Stimulated activated CD8-positive, alpha-beta memory T cell treated with anti-CD3 and anti-CD28 coated beads, Interleukin-12 subunit alpha, Interleukin-12 subunit beta, amount 100 ng/mL, for 1 hour (primary cell): ENCODE results near the gene VWDE.
"Not testable (repeated sequence)": the region's sequence is repeated elsewhere in the genome, so short reads cannot be mapped to it uniquely, and the experiment has no call there.

Experiments
- DNase-seq: peaks from one replicate; pipeline ENCODE4 v3.0.0-alpha.2; 2020; ENCODE audit warnings: low read depth

VWDE gene

DNA sequence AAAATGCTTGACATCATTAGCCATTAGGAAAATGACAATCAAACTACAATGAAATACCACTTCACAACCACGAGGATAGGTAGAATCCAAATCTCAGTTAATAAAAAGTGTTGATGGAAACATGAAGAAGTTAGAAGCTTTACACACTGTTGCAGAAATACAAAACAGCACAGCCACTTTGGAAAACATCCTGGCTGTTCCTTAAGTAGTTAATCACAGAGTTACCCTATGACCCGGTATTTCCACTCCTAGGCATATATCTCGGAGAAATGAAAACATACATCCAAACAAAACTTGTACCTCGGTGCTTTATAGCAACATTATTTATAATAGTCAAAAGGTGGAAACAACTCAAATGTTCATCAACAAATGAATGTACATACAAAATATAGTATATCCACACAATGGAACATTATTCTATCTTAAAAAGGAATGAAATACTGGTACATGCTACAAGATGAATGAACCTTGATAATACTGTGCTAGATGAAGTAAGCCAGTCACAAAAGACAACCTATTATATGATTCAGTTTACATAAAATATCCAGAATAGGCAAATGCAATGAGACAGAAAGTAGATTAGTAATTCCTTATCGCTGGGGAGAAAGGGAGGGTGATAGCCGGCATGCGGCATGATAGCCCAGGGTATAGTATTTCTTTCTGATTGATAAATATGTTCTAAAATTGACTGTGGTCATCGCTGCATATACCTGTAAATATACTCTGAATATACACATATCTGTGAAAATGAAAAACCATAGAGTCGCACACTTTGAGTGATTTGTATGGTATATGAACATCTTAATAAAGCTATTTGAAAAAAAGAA is 1.9 kb downstream of the VWDE start:
- DNase-seq, result no peak

DNA sequence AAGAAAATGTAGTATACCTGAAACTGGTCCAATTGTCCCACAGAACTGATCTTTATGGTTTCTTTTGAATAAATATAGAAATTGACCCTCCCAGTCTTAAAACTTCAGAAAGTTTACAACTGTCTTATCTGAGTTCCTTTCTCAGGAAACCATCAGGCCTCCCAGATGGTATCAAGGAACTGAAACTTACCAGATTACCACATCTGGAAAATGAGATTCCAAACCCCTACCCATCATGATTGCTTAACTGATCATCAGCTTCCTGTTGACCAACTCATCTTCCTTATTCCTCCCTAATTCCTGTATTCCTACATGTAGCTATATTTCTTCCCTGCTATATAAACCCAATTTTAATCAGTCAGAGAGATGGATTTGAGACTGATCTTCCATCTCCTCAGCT is 5.5 kb downstream of the VWDE start:
- DNase-seq, result no peak

DNA sequence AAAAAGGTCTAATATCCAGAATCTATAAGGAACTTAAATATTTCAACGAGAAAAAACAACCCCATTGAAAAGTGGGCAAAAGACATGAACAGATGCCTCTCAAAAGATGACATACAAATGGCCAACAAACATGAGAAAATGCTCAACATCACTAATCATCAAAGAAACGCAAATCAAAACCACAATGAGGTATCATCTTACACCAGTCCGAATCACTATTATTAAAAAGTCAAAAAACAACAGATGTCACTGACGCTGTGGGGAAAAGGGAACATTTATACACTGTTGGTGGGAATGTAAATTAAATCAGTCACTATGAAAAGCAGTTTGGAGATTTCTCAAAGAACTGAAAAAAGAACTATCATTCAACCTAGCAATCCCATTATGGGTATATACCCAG is 6.0 kb downstream of the VWDE start:
- no peak for DNase-seq

DNA sequence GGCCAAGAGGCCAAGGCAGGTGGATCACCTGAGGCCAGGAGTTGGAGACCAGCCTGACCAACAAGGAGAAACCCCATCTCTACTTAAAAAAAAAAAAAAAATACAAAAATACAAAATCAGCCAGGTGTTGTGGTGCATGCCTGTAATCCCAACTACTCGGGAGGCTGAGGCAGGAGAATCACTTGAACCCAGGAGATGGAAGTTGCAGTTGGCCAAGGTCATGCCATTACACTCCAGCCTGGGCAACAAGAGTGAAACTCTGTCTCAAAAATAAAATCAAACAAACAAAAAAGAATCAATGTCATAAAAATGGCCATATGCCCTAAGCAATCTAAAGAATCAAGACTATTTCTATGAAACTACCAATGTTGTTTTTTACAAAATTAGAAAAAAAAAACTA is 7.0 kb downstream of the VWDE start:
- not testable (repeated sequence) for DNase-seq

DNA sequence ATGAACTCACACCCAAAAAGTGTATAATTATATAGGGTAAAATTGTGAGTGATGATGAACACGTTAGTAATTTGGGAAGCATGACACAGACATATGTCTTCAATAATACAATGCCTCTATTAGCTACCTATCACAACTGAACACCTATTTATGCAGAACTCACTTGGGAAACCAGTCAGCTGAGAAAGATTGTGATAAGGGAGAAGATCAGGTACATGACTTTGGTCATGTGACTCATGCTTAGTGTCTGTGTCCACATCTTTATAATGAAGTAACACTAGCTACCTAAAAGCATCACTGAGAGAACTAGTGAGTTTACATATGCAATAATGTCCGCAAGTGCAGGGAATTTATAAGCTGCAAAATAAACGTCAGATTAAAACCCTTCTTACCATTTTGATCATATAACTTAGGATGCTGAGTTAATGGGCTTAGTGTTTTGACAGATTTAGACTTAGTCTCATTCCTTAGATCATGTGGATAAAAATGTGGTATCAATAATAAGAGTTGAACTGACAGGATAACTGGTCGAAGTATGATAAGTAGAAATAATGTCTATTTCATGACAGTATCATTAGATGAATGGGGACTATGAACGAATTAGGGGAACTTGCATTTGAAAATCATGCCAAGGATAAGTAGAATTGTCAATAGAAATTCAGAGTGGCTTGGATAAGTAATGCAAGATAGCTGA is 11.6 kb downstream of the VWDE start:
- no peak for DNase-seq

DNA sequence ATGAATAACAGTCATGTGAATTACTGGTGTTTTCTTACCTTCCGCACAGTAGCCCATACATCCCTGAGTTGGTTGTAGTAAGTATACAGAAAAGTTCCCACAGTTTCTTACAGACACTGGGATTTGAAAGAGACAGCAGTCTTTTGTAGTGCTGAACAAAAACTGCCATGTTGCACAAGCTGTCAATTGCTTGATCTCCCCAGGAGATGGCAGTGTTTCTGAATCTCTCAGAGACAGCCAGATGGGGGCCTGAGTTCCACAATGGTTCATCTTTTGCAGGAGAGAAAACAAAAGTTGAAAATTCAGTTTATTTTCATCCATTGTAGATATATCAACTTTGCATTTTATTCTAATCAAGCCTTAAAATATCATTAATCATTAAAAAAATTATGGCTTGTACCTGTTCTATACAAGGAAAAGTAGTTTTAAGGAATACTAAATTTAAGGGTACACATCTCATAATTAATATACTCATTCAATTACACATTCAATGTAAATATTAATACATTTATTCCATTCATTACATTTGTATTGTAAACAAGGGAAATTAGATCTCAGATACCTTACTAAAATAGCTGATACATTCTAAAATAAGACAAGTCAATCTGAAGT is 14.5 kb downstream of the VWDE start:
- DNase-seq, result no peak

DNA sequence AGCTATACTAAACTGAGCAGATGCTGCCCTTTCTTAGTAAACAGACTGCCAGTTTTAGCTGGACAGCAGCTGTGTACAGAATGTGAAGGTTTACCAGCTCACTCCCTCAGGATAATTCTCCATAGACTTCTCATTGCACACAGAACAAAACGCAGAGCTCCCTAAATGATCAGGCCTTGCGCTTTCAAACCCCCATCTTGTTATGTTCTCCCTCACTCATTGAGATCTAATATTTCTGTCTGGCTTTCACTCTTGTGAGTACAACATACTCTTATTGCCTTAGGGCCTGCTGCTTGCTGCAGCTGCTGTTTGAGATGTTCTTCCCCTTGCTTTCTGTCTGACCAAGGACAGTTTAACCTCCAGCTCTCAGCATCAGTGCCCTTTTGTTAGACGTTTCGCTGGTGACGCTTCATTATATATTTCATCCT is 17.3 kb downstream of the VWDE start:
- no peak for DNase-seq

DNA sequence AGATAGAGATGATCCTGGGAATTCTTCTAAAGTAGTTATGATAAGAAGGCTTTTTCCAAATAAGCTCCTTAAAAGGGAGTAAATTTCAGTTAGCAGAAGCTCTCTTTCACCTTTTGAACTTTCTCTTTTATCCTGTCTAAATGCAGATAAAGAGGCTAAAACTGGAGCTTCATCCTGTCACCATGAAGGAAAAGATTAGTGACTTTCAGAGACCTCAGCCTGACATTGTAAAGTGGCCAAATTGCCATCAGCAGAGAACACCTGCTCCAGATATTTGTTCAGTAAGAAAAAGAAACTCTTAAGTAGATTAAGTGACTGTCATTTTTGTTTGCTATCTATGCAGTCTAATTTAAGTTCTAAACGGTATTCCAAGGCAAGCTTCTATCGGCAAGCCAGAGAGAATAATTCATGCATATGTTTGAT is 18.3 kb downstream of the VWDE start:
- DNase-seq, result no peak

DNA sequence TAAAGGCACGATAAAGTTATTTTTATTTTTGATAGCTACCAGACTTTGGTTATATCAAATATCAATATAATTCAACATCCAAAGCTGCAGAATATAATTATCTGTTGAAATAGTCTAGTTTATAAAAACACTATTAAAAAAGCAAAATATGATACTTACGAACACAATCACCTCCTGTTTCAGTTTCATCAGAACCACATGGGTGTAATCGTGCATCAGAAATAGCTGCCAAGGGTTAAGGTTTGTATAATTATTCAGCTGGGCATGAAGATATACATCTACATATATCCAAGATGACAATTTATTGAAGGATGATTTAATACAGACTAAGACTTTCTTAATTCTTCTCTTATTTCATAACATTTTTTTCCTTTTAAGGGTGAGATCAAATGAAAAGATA is 20.3 kb downstream of the VWDE start:
- DNase-seq, result no peak

DNA sequence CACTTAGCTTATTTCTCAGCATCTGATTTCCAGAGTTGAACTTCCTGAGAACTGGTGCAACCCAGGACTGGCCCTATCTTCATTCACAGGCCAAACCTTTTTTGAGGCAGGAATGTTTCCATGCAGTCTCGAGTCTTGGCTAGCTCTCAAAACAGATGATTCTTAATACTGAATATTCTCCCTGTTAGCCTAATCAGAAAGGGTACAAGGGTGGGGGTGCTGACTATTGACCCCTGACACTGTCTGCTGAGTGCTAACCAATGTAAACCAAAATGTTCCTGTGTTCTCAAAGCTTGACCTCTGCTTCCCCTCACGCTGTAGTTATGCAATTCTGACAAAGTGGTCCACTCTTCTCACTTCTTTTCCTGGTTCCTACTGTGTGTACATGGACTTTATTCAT is 25.3 kb downstream of the VWDE start:
- no peak for DNase-seq

DNA sequence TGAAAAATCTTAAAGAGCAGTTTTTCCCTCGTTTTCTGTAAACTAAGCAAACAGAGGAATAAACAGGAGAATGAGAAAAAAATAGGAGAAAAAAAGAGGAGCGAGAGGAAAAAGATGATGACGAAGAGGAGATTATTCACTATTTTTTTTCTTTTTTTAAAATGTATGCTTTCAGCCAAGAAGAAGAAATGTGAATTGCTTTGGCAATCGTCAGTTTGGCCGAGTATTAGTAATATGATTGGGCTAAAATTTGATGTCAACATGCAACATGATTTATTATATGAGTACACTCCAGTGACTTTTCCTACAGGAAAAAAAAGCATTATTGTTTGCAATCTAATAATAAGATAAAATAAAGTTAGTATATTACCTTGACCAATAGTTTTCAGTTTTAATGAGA is 26.3 kb downstream of the VWDE start:
- DNase-seq, result no peak

DNA sequence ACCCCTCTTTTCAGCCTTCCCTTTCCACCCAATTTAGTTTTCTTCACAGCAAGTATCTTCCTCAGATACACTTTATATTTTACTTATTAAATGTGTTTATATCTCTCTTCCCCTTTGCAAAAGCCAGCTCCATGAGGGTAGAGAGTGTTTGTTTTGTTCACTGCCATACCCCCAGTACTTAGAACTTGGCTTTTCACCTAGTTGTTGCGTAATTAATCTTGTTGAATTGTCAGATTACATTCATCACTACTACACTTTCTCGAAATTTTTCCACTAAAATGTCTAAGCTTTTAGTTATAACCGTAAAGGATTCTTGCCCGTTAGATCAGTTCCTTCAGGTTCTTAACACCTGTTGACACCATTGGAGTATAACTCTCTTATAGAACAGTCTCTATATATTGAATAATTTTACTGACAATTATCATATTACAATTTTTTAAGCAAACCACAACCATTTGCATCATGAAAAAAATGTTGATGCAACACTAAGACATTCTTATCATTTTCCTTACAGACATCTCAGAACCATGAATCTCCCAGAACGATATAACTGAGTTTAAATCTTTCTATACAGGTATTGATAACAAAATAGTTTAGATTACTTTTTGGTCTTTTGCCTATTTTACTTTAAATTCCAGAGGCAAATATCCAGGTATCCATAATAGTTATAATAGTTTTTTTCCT is 29.9 kb downstream of the VWDE start:
- no peak for DNase-seq

DNA sequence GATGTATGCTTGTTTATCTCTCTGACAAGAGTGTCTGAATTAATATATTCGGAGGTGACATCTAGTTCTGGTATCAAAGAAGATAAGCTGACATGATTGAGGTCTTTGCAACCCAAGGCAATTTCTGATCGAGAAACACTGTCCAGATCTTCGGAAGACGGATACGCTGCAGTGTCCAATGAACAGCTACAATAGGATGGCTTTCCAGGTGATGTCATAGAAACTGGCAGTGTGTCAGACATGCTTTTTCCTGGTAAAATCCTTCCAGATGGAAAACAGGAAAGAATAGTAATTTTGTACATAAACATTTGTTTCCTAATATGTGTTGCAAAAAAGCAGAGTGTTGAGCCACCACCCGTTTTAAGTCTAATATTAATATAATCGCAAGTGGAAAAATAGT is 33.4 kb downstream of the VWDE start:
- DNase-seq, result no peak

DNA sequence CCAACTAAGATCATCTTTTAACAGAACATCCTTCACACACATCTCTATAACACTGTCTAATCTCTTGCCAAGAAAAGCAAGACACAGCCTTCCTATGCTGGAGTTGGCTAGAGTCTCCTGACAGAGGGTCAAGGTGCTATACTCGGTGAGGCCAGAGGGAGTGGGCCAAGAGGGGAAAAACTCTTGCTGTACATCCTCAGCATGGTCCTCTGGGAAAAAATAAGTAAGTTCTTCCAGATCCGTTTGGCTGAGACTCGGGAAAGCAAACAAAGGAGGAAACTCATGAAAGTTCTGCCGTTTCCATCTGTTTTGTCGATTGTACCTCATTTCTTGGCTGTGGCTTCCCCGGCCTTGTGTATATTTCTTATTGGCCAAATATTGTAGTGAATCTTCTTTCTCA is 33.9 kb downstream of the VWDE start:
- DNase-seq, result no peak

DNA sequence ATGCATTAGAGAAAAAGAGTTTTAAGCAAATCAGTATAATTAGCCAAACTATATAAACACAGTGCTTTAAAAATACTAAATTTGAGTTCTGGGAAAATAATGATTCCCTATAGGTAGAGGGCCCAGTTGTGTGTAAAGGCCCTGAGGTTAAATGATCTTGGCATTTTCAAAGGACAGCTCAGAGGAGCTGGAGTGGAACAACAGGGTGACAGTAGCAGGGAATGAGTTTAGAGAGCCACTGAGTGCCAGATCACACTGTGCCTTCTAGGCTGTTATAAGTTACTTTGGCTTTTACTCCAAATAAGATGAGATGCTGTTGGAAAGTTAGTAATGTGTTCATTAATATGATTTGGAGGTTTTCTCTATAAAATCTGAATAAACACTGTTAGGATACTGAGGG is 34.6 kb downstream of the VWDE start:
- DNase-seq, result no peak

DNA sequence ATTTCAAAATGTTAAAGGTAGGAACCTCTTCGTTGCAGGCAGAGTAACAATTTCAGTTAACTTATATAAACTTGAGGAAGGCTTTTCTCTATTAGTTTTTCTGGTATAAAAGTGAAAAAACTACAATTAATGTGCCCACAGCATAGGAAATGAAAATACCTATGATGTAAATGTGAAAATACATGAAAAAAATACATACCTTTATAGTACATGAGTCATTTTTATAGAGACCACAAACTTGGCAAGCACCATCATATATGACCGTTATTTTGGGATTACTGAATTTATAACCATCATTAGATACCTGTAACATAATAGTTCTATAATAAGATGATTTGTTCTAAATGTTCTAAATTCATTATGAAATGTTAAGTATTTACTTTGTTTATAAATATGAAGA is 42.7 kb downstream of the VWDE start:
- DNase-seq, result no peak

DNA sequence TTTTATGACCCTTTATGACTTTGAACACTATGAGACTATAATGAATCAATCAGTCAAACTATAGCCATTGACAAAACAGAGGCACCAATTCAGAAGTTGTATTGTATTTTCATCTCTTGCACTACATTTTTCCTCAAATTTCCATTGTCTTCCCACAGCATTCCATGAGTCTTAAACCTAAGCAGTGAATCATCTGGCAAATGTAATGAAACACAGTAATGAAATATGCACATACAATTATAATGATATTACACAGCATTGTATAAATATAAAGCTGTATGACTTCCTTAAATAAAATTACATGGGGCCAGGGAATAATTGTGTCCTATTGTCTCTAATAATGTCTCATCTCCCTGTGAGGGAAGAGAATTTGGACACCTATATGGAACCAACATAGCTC is 45.0 kb downstream of the VWDE start:
- no peak for DNase-seq

DNA sequence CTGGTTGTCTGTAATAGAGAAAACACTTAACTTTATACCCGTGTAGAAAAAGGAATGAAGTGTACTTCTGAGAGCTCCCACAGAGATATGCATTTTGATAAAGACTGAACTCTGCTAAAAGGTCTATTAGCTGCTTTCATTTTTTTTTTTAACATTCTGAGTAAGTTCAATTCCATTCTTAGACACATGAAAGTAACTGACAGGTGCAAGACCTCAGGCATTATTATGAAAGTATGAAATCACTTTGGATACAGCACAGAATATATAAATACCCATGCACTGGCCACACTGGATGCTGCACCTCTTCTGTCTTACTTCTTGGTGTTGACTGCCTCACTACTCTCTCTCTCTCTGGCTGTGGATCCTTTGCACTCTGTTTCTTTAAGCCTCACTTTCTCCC is 46.2 kb downstream of the VWDE start:
- no peak for DNase-seq

DNA sequence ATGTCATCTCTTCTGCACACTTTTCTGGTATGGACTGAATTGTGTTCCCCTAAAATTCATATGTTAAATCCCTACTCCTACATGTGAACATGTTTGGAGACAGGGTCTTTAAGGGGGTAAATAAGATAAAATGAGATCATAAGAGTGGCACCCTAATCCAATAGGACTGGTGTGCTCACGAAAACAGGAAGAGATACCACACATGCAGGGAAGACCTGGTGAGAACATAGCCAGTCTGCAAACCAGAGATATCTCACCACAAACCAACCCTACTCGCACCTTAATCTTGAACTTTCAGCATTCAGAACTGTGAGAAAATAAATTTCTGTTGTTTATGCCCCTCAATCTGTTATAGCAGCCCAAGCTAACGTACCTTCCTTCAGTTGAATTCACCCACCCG is 51.8 kb downstream of the VWDE start:
- no peak for DNase-seq

DNA sequence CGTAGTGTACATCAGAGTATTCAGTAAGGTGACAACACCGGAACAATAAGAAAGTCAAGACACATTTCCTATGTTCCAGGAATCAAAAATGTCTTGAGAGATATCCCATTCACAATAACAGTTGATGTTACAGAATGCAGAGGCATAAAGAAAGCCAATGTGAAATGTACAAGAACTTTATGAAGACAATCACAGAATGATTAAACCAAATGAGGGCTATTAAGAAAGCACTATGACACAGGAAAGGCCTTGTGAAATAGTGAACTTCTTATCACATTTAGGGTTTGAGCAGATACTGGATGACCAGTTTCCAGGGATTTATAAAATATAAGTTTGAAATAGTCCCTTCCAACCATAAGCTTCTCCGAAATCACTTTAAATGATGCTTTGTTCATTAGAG is 52.7 kb downstream of the VWDE start:
- DNase-seq, result no peak

DNA sequence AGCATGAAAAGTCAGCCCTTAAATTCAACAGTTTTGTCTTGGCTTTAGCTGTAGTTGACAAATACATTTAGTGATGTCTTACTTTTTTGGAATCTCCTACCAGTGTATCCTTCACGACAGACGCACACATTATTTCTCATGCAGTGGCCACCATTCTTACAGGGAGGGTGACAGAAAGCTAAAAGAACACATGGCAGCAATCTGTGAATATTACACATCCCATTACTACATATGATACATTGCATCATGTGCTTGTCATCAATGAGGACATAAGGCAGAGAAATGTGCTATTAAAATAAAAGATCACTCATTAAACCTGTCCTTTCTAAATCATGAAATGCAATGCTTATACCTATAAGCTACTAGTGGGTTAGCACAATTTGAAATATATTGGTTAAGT is 66.6 kb downstream of the VWDE start:
- no peak for DNase-seq

DNA sequence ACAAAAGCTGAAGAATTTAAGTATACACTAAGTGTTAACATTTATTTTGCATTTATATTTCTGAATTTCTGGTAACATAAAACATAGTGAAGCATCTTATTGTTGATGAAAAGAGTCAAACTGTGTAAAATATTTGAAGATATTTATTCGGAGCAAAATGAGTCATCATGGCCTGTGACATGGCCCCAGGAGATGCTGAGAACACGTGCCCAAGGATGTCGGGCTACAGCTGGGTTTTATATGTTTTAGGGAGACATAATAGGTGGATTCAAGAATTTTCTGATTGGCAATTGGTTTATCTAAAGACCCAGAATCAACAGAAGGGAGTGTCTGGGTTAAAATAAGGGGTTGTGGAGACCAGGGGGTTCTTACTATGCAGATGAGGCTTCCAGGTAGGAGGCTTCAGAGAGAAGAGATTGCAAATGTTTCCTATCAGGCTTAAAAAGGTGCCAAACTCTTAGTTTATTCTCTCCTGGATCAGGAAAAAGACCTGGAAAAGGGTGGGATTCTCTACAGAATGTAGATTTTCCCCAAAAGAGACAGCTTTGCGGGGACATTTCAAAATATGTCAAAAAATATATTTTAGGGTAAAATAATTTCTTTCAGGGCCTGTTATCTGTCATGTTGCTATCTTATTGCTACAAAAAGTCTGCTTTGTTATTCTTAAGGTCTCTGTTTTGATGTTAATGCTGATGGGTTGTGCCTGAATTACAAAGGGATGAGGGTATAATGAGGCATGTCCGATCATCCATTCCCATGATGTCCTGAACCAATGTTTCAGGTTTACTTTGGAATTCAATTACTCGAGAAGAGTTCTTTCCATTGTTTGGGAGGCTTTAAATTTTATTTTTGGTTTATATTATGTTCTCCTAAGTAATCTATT is 74.5 kb downstream of the VWDE start:
- no peak for DNase-seq
